GM12872 (cell line): ENCODE data around the gene OLFM2.

Experiments
- TF ChIP-seq, protein P1 (sequence below): IDR thresholded peaks from 3 replicates; pipeline ENCODE4 v1.5.1; 2011; ENCODE audit warnings: low read depth, mild to moderate bottlenecking, low read length, moderate library complexity; ENCODE audit not compliant: insufficient read depth

OLFM2 gene

DNA sequence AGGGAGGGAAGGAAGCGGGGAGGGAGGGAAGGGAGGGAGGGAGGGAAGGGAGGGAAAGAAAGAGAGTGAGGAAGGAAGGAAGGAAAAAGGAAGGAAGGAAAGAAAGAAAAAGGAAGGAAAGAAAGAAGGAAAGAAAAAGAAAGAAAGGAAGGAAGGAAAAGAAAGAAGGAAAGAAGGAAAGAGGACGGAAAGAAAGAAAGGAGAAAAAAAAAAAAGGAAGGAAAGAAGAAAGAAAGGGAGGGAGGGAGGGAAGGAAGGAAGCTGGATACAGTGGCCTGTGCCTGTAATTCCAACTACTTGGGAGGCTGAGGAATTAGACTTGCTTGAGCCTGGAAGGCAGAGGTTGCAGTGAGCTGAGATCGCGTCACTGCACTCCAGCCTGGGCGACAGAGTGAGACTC, 35.3 kb downstream of the OLFM2 start:
- TF ChIP-seq, protein P1, sequence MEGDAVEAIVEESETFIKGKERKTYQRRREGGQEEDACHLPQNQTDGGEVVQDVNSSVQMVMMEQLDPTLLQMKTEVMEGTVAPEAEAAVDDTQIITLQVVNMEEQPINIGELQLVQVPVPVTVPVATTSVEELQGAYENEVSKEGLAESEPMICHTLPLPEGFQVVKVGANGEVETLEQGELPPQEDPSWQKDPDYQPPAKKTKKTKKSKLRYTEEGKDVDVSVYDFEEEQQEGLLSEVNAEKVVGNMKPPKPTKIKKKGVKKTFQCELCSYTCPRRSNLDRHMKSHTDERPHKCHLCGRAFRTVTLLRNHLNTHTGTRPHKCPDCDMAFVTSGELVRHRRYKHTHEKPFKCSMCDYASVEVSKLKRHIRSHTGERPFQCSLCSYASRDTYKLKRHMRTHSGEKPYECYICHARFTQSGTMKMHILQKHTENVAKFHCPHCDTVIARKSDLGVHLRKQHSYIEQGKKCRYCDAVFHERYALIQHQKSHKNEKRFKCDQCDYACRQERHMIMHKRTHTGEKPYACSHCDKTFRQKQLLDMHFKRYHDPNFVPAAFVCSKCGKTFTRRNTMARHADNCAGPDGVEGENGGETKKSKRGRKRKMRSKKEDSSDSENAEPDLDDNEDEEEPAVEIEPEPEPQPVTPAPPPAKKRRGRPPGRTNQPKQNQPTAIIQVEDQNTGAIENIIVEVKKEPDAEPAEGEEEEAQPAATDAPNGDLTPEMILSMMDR = no peak

GRCh38 chr19:9891609-9892373, 44.5 kb downstream of the OLFM2 start:
- TF ChIP-seq, protein P1 = no peak

- TF ChIP-seq, protein P1 = no peak
These were observed 51.2 kb downstream of the OLFM2 start for GRCh38 chr19:9885077-9885552.

DNA sequence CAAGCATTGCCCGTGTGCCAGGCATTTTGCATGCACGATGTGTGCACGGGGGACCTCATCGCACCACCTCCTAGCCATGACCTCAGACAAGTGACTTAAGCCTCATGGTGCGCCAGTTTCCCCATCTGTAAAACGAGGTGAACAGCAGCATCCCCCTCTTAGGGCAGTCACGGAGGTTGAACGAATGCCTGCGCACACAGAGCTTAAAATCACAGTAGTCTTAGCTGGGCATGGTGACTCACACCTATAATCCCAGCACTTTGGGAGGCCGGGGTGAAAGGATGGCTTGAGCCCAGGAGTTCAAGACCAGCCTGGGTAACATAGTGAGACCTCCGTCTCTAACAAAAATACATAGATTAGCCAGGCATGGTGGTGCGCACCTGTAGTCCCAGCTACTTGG, 52.6 kb downstream of the OLFM2 start:
- TF ChIP-seq, protein P1 = no peak

- TF ChIP-seq, protein P1 = no peak
These were observed 53.0 kb downstream of the OLFM2 start for GRCh38 chr19:9883231-9883758.

DNA sequence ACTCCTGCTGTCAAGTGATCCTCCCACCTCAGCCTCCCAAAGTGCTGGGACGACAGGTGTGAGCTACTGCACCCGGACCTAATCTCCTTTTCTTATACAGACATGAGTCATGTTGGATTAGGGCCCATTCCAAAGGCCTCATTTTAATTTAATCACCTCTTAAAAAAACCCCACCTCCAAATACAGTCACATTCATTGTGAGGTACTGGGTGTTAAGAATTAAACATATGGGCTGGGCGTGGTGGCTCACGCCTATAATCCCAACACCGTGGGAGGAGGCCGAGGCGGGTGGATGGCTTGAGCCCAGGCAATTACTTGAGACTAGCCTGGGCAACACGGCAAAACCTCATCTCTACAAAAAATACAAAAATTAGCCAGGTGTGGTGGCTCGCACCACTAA, 54.6 kb downstream of the OLFM2 start:
- TF ChIP-seq, protein P1 = no peak

- TF ChIP-seq, protein P1 = no peak
These were observed 57.7 kb downstream of the OLFM2 start for GRCh38 chr19:9878511-9879196.
